ENCODE results near the gene C19orf85.
A peak's percentile ranks its signal among the peaks of the same experiment; 100 is the strongest.

The C19orf85 gene

DNA sequence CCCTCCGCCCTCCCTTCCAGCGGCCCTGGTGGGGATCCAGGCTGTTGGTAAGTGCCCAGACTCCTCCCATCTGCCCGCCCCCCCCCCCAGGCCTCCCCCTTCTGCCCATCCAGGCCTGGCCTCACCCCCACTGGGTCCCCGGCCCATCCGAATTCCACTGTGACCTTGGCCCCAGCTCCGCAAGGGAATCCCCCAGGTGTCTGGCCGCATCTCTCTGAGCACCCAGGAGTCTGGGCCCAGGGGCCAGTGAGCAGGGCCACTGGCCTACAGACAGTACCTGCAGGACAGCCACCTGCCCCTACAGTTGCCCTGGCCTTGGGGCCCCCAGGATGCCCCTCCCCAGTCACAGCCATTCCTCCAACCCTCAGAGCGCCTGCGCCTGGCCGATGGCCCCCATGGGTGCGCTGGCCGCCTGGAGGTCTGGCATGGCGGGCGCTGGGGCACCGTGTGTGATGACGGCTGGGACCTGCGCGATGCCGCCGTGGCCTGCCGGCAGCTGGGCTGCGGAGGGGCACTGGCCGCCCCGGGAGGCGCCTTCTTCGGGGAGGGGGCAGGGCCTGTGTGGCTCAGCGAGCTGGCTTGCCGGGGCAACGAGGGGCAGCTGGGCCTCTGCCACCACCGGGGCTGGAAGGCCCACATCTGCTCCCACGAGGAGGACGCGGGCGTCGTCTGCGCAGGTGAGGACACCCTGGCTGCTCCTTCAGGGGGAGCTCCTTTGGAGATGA lies 24.6 kb upstream of the C19orf85 start:
- no peak for DNase-seq

DNA sequence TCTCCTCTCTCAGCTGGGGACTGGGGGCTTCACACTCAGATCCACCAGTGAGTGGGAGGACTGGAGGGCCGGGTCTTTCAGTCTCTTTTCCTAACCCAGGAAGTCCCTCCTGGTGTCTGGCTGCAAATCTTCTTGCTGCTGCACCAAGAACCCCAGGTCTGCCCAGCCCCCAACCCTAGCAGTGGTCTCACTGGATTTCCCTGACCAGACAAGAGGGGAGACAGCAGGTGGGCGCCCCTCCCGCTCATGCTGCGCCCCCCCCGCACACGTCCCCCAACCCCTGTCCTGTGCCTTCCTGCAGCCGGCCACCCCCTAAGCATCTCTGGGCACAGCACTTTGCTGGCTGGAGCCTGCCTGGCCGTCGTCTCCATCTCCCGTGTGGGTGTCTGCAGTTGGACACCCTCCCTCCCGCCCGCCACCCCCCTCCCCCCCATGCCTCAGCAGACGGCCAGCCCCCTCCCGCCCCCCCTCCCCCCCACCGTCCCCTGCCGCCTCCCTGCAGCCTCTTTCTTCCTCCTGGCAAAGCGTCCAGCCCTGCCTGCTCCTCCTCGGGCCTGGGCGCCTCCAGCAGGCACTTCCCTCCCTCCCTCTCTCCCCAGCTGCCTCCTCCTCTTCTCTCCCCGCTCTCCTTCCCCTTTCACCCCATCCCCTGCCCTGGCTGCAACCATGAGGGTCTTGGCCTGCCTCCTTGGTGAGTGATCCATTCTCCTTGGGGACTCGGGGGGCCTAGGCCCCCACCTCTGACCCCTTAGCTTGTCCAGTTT lies 23.6 kb upstream of the C19orf85 start, which contains the start of gene SSC5D:
Gene SSC5D, plus strand, starts transcription at position 513 of the 764 bp plus-strand sequence. Its CDS starts 154 bp downstream, at position 667.
- DNase-seq: no peak

DNA sequence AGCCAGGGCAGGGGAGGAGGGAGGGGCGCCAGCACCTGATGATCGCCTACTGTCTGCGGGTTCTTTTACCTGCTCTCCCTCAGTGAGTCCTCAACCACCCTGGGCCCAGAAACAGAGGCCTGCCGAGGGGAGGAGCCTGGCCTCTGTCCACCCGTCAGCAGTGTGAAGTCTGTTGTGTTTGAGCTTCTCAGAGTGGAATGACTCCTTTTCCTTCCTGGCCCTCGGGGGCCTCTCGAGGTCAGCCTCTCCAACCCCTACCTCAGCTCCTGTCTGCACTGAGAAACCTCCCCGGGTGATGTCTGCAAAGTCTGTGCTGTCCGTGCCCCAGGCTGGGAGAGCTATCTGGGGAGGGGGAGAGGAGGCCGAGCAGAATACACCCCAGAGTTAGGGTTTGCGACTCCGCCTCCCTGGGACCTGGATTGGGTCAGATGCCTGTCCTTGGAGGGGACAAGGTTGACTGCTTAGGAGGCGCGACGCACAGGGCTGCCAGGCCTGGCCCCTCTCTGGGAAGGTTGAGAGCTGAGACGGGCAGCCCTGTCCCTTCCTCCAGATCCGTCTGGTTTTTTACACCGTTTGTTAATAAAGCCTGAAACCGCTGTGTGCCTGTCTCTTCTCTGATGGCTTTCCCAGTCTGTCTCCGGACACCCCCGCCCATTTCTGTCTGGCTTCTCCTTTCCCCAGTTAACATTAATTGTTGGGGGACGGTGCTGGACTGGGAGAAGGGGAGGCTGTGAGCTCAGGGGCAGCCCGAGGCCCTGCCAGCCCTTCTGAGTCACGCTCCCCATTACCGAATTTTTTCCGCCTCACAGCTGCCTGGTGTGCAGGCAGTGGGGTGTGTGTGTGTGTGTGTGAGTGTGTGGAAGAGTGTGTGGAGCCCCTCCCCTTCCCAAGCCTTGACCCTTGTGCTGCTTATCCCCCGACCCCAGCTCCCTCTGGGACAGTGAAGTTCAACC lies 22.7 kb upstream of the C19orf85 start:
- DNase-seq: no peak

- no peak for DNase-seq
These were observed 21.8 kb upstream of the C19orf85 start for GRCh38 chr19:55486043-55486970.

- no peak for DNase-seq
These were observed 21.0 kb upstream of the C19orf85 start for GRCh38 chr19:55485439-55486011.

DNA sequence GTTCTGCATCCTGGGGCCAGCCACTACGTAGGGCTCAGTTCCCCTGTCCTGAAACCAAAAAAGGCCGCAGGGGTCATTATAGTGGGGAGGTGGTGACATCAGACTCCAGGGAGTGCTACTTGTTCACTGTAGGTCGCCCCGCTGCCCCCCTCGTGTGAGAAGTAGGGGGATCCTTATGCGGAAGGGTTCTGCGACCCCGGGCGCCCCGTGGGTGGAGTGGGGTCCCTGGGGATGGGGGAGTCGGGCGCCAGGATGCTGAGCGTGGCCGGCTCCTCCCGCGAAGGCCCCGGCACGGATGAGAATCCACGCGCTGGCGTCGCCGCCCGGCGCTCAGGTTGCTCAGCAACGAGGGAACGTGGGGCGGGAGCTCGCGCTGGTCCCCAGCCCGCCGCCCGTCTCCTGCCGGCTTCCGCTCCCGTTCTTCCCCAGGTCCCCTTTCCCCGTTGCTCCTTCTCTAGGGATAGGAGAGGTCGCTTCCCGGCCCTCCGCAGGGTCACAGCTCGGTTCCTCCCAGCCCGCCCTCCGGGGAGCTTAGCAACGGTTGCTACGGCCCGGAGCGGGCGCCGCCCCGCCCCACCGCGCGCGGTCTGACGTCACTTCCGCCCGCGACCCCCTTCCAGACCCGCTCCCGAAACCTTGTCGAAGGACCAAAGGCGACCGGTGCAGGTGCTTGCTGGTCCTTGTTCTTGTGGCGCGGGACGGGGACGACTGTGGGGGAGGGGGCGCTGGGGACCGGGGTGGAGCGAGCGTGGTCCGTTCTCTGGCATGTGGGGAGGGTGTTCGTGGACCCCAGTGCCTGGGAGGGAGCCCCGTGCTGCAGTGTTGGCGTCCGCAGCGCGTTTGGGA lies 20.3 kb upstream of the C19orf85 start, which contains the start of gene NAT14:
Gene NAT14, plus strand, starts transcription at position 596 of the 846 bp plus-strand sequence. CDS start 521 bp downstream, outside the sequence.
- DNase-seq: no peak

GRCh38 chr19:55483706-55484592 lies 19.4 kb upstream of the C19orf85 start:
- DNase-seq: no peak

GRCh38 chr19:55482967-55483705 lies 18.6 kb upstream of the C19orf85 start:
- DNase-seq: no peak

DNA sequence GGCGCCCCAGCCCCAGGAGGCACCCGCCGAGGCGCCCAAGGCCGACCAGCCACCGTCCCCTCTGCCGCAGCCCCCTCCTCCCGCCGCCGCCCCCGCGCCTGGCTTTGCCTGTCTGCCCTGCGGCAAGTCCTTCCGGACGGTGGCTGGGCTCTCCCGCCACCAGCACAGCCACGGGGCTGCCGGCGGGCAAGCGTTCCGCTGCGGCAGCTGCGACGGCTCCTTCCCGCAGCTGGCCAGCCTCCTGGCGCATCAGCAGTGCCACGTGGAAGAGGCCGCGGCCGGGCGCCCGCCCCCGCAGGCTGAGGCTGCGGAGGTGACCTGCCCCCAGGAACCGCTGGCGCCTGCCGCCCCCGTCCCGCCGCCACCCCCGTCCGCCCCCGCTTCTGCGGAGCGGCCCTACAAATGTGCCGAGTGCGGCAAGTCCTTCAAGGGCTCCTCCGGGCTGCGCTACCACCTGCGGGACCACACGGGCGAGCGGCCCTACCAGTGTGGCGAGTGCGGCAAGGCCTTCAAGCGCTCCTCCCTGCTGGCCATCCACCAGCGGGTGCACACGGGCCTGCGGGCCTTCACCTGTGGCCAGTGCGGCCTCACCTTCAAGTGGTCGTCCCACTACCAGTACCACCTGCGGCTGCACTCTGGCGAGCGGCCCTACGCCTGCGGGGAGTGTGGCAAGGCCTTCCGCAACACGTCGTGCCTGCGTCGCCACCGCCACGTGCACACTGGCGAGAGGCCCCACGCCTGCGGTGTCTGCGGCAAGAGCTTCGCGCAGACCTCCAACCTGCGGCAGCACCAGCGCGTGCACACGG lies 17.8 kb upstream of the C19orf85 start:
- DNase-seq: no peak

DNA sequence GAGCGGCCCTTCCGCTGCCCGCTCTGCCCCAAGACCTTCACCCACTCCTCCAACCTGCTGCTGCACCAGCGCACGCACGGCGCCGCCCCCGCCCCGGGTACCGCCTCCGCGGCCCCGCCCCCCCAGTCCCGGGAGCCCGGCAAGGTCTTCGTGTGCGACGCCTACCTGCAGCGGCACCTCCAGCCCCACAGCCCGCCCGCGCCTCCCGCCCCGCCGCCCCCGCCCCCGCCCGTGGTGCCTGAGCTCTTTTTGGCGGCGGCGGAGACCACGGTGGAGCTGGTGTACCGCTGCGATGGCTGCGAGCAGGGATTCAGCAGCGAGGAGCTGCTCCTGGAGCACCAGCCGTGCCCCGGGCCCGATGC lies 17.2 kb upstream of the C19orf85 start:
- DNase-seq: no peak

DNA sequence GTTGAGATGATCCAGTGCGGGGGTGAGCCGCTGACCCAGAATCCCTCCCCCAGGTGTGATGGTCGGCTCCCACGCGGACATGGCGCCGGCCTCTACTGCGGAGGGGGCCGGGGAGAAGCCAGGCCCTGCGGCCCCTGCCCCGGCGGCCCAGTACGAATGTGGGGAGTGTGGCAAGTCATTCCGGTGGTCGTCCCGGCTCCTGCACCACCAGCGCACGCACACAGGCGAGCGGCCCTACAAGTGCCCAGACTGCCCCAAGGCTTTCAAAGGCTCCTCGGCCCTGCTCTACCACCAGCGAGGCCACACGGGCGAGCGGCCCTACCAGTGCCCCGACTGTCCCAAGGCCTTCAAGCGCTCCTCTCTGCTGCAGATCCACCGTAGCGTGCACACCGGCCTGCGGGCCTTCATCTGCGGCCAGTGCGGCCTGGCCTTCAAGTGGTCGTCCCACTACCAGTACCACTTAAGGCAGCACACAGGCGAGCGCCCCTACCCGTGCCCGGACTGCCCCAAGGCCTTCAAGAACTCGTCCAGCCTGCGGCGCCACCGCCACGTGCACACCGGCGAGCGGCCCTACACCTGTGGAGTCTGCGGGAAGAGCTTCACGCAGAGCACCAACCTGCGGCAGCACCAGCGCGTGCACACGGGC lies 16.7 kb upstream of the C19orf85 start:
- DNase-seq: no peak

DNA sequence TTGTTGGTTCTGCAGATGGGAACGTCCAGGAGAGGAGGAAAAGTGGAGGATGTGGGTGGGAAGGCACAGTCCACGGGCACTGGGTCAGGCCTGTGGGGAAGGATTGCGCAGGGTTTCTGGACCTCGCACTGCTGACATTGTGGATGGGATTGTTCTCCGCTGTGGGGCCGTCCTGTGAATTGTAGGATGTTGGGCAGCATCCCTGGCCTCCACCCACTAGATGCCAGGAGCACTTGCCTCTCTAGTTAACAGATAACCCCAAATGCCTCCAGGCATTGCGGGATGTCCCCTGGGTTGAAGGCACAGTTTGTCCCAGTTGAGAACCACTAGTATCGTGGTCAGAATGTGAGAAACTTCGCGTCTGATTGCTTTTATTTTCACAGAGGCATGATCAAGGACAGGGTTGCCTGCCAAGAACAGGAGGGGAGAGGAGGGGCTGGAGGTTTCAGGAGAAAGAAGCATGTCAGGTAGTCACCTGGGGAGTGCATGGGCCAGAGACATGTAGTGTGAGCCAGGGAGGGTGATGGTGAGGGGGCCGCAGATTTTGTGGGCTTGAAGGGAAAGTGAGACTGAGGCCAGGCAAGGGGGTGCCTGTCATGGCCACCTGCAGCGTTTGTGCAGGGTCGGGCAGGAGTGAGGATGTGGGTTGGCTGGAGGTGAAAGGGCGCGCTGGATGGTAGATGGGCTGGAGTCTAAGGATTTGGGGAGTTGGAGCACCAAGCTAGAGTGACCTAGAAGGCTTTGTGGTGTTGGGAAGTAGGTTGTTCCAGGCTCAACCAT lies 15.1 kb upstream of the C19orf85 start:
- no peak for DNase-seq

DNA sequence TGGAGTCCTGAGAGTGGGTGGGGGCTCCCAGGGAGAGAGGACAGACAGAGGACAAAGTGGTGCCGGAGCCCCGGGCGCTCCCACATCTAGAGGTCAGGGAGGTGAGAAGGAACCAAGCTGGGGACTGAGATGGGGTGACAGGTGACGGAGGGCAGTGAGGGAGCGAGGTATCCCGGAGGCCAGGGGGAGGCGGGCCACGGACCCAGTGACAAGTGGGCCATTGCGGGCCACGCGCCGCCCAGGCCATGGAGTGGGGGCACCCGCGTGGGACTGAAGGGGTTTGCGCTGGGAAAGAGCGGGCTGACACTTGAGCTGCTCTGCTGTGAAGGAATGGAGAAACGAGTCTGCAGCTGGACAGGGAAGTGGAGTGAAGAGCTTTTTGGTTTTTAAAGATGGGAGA lies 14.5 kb upstream of the C19orf85 start:
- no peak for DNase-seq

DNA sequence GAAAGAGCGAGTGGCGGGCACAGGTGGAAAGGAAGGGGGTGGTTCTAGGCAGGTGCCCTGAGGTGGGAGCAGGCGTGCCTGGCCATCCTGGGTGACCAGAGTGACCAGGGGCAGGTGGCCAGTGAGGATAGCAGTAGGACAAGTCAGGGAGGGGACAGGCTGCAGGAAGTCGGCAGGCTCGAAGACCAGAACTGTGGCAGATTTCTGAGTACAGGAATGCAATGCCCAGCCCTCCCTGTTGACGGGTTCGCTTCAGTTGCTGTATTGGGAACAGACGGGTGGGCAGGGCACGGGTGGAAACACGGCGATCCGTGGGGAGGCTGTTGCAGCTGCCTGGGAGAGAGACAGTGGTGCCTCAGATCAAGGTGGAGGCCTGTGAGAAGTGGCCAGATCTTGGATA lies 13.8 kb upstream of the C19orf85 start:
- DNase-seq: no peak

GRCh38 chr19:55477905-55478304 lies 13.4 kb upstream of the C19orf85 start:
- no peak for DNase-seq

- peak; percentile 93 for DNase-seq
These were observed 11.7 kb upstream of the C19orf85 start, which contains the start of gene ZNF628 for GRCh38 chr19:55476100-55476775. ZNF628 (plus strand) TSS chr19:55476617; CDS start chr19:55479911, 3,294 bp downstream.
